OCI-LY1 (cell line): Measurements from ENCODE around the gene MOB1B.
A peak's percentile ranks its signal among the peaks of the same experiment; 100 is the strongest.

ENCODE experiments used
- H2AFZ ChIP-seq: fragments of 200-600 bp; sonication (generic), shearing (Covaris generic); 2 replicates; pipeline ENCODE4 v1.6.0; 2014; ENCODE audit warnings: antibody characterized with exemption, mild to moderate bottlenecking, low read length
- H3F3A ChIP-seq: fragments of 200-600 bp; sonication (generic), shearing (Covaris generic); 2 replicates; pipeline ENCODE4 v1.6.0; 2014; ENCODE audit warnings: mild to moderate bottlenecking, antibody characterized with exemption, low read length, moderate library complexity; ENCODE audit not compliant: insufficient read depth
- H3K27ac ChIP-seq: fragments of 200-600 bp; sonication (generic); 2 replicates; pipeline ENCODE4 v1.5.1; 2014; ENCODE audit warnings: low read length, mixed run types, mild to moderate bottlenecking, low read depth; ENCODE audit not compliant: poor library complexity, severe bottlenecking
- H3K27me3 ChIP-seq: fragments of 200-600 bp; sonication (generic); 2 replicates; pipeline ENCODE4 v1.6.0; 2014; ENCODE audit warnings: antibody characterized with exemption, mild to moderate bottlenecking, low read length, moderate library complexity; ENCODE audit not compliant: insufficient read depth
- H3K36me3 ChIP-seq: fragments of 200-600 bp; sonication (generic); 2 replicates; pipeline ENCODE4 v1.6.1; 2014; ENCODE audit warnings: mild to moderate bottlenecking, antibody characterized with exemption, low read length, moderate library complexity, mixed read lengths; ENCODE audit not compliant: insufficient read depth
- H3K4me1 ChIP-seq: fragments of 200-600 bp; sonication (generic); 2 replicates; pipeline ENCODE4 v1.5.1; 2014; ENCODE audit warnings: mild to moderate bottlenecking, low read length, moderate library complexity; ENCODE audit not compliant: insufficient read depth, severe bottlenecking
- H3K4me2 ChIP-seq: fragments of 200-600 bp; sonication (generic), shearing (Covaris generic); 2 replicates; pipeline ENCODE4 v1.6.1; 2014; ENCODE audit warnings: low read length
- H3K4me3 ChIP-seq: fragments of 200-600 bp; sonication (generic); 2 replicates; pipeline ENCODE4 v1.5.1; 2014; ENCODE audit warnings: low read length, low read depth, mild to moderate bottlenecking, mixed read lengths; ENCODE audit not compliant: poor library complexity, severe bottlenecking
- H3K79me2 ChIP-seq: fragments of 200-600 bp; shearing (Covaris generic); 2 replicates; pipeline ENCODE4 v1.6.1; 2016; ENCODE audit warnings: mixed run types, low read length, mixed read lengths; ENCODE audit not compliant: insufficient read depth
- H3K9ac ChIP-seq: fragments of 200-600 bp; sonication (generic), shearing (Covaris generic); 2 replicates; pipeline ENCODE4 v1.6.1; 2014; ENCODE audit warnings: mild to moderate bottlenecking, low read length, mixed read lengths
- H3K9me2 ChIP-seq: fragments of 200-600 bp; sonication (generic), shearing (Covaris generic); 2 replicates; pipeline ENCODE4 v1.6.1; 2014; ENCODE audit warnings: low read depth, mild to moderate bottlenecking, low read length, mixed read lengths
- H3K9me3 ChIP-seq: fragments of 200-600 bp; shearing (Covaris generic); 2 replicates; pipeline ENCODE4 v1.6.1; 2014; ENCODE audit warnings: low read length, mixed read lengths
- H4K20me1 ChIP-seq: fragments of 200-600 bp; sonication (generic), shearing (Covaris generic); 2 replicates; pipeline ENCODE4 v1.6.0; 2016; ENCODE audit warnings: mild to moderate bottlenecking, low read length; ENCODE audit not compliant: insufficient read depth
- CTCF ChIP-seq: fragments of 200-600 bp; sonication (generic), shearing (Covaris generic); IDR thresholded peaks from 2 replicates; pipeline ENCODE4 v1.5.1; 2017; ENCODE audit warnings: mild to moderate bottlenecking, antibody characterized with exemption, low read length, moderate library complexity, mixed read lengths
- EZH2 ChIP-seq: fragments of 200-600 bp; sonication (generic), shearing (Covaris generic); IDR thresholded peaks from 2 replicates; pipeline ENCODE4 v1.8.0; 2017; ENCODE audit warnings: borderline replicate concordance, mixed run types, mild to moderate bottlenecking, antibody characterized with exemption, low read length, moderate library complexity, mixed read lengths

The MOB1B gene

GRCh38 chr4:70984106-70984505, 81.9 kb downstream of the MOB1B start:
- Histone ChIP-seq H3K27ac (no peak overlapping the region), H3K9ac (no peak overlapping the region), H2AFZ (no peak overlapping the region), H3K79me2 (no peaks in the 10 kb centered on the region), H3F3A (no peaks in the 10 kb centered on the region), H3K4me3 (no peak overlapping the region), H3K4me1 (peaks cover 12% of the 10 kb centered on the region), H3K9me2 (no peaks in the 10 kb centered on the region), H3K4me2 (no peak overlapping the region), H3K9me3 (no peaks in the 10 kb centered on the region), H4K20me1 (no peaks in the 10 kb centered on the region), H3K27me3 (no peaks in the 10 kb centered on the region), H3K36me3 (peaks cover 29% of the 10 kb centered on the region; the same call in 1 of the 2 replicates)
- TF ChIP-seq CTCF (no peak), EZH2 (no peak)

DNA sequence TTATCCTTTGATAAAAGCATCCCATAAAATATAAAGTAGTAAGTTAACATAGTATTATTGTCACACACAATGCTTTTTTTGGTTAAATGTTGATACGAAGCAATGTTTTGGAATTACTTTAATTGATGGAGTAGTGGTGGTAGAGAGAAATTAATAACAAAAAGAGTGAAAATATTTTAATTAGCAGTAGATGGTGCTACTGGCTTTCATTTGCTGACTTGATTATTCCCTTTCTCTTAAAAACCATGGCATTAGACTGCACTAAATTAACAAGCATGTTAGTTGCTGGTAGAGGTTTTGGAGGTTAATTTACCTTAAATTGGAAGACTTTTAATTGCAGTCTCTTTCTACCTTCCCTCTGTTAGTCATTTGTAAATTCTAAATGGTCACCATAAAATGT, 82.4 kb downstream of the MOB1B start:
- no peaks in the 10 kb centered on the region for H3F3A ChIP-seq

DNA sequence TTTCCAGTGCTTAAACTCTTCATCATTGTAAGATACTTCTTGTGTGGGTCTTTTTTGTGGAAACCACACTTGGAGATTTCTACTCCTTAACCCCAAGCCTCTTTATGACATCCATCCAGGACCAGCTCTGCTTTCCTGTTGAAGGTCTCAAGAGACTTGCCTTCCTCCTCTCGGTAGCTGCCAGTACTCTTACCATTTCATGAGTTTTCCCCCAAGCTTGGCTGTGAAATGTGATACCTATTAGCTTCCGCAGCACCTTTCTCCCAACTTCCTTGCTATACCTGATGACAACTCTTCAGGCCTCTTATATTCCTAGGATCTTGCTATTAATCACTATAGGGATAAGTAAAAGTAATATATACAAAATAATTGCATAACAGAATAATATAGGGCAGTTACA, 89.4 kb downstream of the MOB1B start:
- Histone ChIP-seq H3K27ac (peak overlapping the region; percentile 82), H3K4me2 (peak overlapping the region; percentile 73; the same call in 1 of the 2 replicates), H3K79me2 (peaks cover 29% of the 10 kb centered on the region), H3K4me1 (peaks cover 35% of the 10 kb centered on the region), H2AFZ (no peak overlapping the region), H3K9ac (no peak overlapping the region), H3K27me3 (no peaks in the 10 kb centered on the region), H3K9me2 (no peaks in the 10 kb centered on the region), H3K9me3 (no peaks in the 10 kb centered on the region), H3K4me3 (no peak overlapping the region), H3F3A (no peaks in the 10 kb centered on the region), H3K36me3 (peaks cover 25% of the 10 kb centered on the region; the same call in 1 of the 2 replicates), H4K20me1 (no peaks in the 10 kb centered on the region)
- no peak for TF ChIP-seq CTCF
- no peak for TF ChIP-seq EZH2

More for the DNA sequence above, 82.4 kb downstream of the MOB1B start:
- Histone ChIP-seq H3K9me3 (no peaks in the 10 kb centered on the region), H4K20me1 (no peaks in the 10 kb centered on the region), H3K27ac (no peak overlapping the region), H3K27me3 (no peaks in the 10 kb centered on the region), H3K36me3 (peaks cover 26% of the 10 kb centered on the region; the same call in 1 of the 2 replicates), H3K9ac (no peak overlapping the region), H2AFZ (no peak overlapping the region), H3K9me2 (no peaks in the 10 kb centered on the region), H3K4me1 (peaks cover 8% of the 10 kb centered on the region), H3K79me2 (no peaks in the 10 kb centered on the region), H3K4me2 (no peak overlapping the region), H3K4me3 (no peak overlapping the region)
- TF ChIP-seq EZH2 (no peak), CTCF (peak; percentile 13; the same call in 1 of the 2 replicates)
